Thyroid gland (tissue), 4 donors: Measurements from ENCODE around the gene MEDAG. TPM values are rescaled to one million over a fixed set of nuclear protein-coding genes. Genes with fewer than 3 reads are reported as not detected.

ENCODE experiments used
- DNase-seq, 2 donors: peaks; one replicate each; pipeline ENCODE4 v3.0.0-alpha.2; 2019
- H3K27ac ChIP-seq, 3 donors: fragments of 200-600 bp; sonication (generic); 1 replicate in 2 of 3; 2 replicates in 1 of 3; pipeline ENCODE4 v1.5.1; 2016 to 2019; ENCODE audit warnings: mild to moderate bottlenecking in 1 of 3, moderate library complexity in 1 of 3
- H3K27me3 ChIP-seq: fragments of 200-600 bp; sonication (generic); one replicate; pipeline ENCODE4 v1.5.1; 2019
- H3K36me3 ChIP-seq, 2 donors: fragments of 200-600 bp; sonication (generic); one replicate each; pipeline ENCODE4 v1.5.1; 2016 to 2019
- H3K4me1 ChIP-seq, 2 donors: fragments of 200-600 bp; sonication (generic); one replicate each; pipeline ENCODE4 v1.5.1; 2017 to 2019
- H3K4me3 ChIP-seq, 3 donors: fragments of 200-600 bp; sonication (generic); replicated peaks in 1 of 3; 1 replicate in 2 of 3; 2 replicates in 1 of 3; pipeline ENCODE4 v1.5.1; 2016; ENCODE audit warnings: mild to moderate bottlenecking in 1 of 3
- H3K9me3 ChIP-seq: fragments of 200-600 bp; sonication (generic); one replicate; pipeline ENCODE4 v1.5.1; 2017
- POLR2A ChIP-seq, 2 donors: fragments of 450-650 bp; IDR thresholded peaks; one replicate each; pipeline ENCODE4 v1.6.1; 2017; ENCODE audit warnings: antibody characterized with exemption in 2 of 2, mild to moderate bottlenecking in 2 of 2, moderate library complexity in 1 of 2
- WGBS, 2 donors: methylation state at CpG; one replicate each; pipeline ENCODE4 v1.1.5; 2017; 5-methylcytosine and 5-hydroxymethylcytosine counted together
- intact Hi-C: fragments of 100-400 bp; cut with DNase I; formaldehyde crosslinking; loops from one replicate; pipeline ENCODE4 v1.15.1; 2023
- total RNA-seq, 4 donors: library from RNA; depleted of rRNA; stranded (reverse); fragments of >200 nt; gene quantifications; one replicate each; pipeline ENCODE4 v1.2.3, GENCODE V29; 2016
- TF ChIP-seq, protein P1 (sequence below), 6 experiments: fragments of 200-600 bp in 3 of 6; fragments of 450-650 bp in 3 of 6; sonication (generic) in 3 of 6; IDR thresholded peaks; one replicate each; pipeline ENCODE4 v1.5.1; 2016 to 2019; ENCODE audit warnings: antibody characterized with exemption in 6 of 6, mild to moderate bottlenecking in 2 of 6, inconsistent platforms in 1 of 6, moderate library complexity in 1 of 6

The MEDAG gene
- total RNA-seq, 4 donors from 2014 or later: 15.2 to 99.7 (median 46.0) TPM

DNA sequence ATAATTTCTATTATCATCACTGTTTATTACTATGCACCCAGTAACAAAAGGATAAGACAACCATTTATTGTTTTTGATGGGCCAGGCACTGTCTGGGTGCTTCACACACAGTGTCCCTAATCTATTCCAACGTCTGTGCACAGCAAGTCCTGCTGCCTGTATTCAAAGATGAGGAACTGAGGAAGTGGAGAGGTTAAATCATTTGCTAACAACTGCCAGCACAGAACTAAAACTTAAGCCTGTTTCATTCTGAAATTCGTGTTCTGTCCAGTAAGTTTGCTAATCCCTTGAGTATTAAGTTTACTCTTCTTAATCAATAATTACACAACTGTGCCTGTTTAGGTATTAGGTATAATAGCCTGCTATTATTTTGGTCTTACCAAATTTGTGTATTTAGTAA, 68.3 kb downstream of the MEDAG start:
- Histone ChIP-seq H3K4me3 (no peak overlapping the region), H3K27me3 (no peaks in the 10 kb centered on the region), H3K36me3 (no peaks in the 10 kb centered on the region), H3K4me1 (peaks cover 0 to 3% of the 10 kb centered on the region in 2 donors), H3K9me3 (no peaks in the 10 kb centered on the region), H3K27ac (no peak overlapping the region)
- 41 to 57% methylated on average over 2 of the region's 2 CpGs for WGBS, 2 donors
- no peak for DNase-seq
- intact Hi-C loops: no loop called here
- TF ChIP-seq, protein P1, sequence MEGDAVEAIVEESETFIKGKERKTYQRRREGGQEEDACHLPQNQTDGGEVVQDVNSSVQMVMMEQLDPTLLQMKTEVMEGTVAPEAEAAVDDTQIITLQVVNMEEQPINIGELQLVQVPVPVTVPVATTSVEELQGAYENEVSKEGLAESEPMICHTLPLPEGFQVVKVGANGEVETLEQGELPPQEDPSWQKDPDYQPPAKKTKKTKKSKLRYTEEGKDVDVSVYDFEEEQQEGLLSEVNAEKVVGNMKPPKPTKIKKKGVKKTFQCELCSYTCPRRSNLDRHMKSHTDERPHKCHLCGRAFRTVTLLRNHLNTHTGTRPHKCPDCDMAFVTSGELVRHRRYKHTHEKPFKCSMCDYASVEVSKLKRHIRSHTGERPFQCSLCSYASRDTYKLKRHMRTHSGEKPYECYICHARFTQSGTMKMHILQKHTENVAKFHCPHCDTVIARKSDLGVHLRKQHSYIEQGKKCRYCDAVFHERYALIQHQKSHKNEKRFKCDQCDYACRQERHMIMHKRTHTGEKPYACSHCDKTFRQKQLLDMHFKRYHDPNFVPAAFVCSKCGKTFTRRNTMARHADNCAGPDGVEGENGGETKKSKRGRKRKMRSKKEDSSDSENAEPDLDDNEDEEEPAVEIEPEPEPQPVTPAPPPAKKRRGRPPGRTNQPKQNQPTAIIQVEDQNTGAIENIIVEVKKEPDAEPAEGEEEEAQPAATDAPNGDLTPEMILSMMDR (IDR thresholded peaks at IDR 0.05): no peak
- no peak for TF ChIP-seq POLR2A (IDR thresholded peaks at IDR 0.05)

Other genes starting within 250 kb of the MEDAG start
- 10 to 100 TPM in 1 of 4 donors, 1 to 10 TPM in 3; 3.6 to 13.4 (median 6.1) TPM for gene ALOX5AP, start 170.7 kb upstream of the MEDAG start, total RNA-seq
- gene TEX26, start 26.4 kb downstream of the MEDAG start, total RNA-seq: under 1 TPM in 1 of 4 donors, not detected in 3; 0.27 TPM